Astrocyte of the hippocampus (primary cell): ENCODE results near the gene PXMP2.
A peak's percentile ranks its signal among the peaks of the same experiment; 100 is the strongest.

Source experiments
- DNase-seq: peaks from one replicate; pipeline ENCODE4 v3.0.0; 2011; ENCODE audit warnings: low read depth, low spot score

PXMP2 gene

DNA sequence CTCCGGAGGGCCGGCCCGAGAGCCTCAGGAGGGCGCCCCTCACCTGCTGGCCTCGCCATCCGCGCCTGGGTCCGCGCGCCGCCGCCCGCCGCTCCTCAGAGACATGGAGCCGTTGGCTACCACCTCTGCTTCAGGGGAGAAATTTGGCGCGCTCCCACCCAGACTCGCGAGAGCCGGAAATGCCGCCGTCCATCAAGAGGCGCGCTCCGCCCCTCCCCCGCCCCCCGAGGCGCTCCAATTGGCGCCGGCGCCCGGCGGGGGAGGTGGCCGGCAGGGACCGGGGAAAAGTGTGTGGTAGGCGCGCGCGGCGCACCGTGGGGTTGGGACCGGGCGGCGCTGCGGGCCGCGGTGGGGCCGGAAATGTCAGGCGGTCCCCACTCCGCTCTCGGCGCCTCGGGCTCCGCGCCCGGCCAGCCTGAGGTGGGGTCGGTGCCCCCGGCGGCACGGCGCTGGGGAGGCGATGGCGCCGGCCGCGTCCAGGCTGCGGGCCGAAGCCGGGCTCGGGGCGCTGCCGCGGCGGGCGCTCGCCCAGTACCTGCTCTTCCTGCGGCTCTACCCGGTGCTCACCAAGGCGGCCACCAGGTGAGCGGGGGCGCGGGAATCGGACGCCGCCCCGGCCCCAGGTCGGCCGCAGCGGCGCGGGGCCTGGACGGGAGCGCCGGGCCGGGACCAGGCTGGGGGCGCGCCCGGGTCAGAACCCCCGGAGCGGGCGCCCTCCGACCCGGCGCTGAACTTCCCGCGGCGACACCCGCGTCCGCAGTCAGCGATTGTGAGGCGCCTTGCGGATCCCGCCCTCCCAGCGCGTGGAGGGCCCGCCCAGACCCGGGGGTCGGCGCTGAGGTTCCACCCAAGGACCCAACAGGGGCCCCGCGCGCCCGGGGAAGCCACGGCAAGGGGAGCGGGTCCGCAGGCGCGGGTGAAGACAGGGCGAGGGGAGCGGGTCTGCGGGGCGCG is at the start of gene PXMP2, which contains the start of gene POLE:
PXMP2 (plus strand) TSS at position 377 of the 954 bp plus-strand sequence; CDS start at position 461, 84 bp downstream.
POLE (minus strand) TSS at position 132 of the 954 bp plus-strand sequence; CDS start at position 105, 27 bp downstream.
- DNase-seq = peak; percentile 99

- DNase-seq = no peak
Observed at GRCh38 chr12:132637811-132638210, 49.6 kb upstream of the PXMP2 start.

DNA sequence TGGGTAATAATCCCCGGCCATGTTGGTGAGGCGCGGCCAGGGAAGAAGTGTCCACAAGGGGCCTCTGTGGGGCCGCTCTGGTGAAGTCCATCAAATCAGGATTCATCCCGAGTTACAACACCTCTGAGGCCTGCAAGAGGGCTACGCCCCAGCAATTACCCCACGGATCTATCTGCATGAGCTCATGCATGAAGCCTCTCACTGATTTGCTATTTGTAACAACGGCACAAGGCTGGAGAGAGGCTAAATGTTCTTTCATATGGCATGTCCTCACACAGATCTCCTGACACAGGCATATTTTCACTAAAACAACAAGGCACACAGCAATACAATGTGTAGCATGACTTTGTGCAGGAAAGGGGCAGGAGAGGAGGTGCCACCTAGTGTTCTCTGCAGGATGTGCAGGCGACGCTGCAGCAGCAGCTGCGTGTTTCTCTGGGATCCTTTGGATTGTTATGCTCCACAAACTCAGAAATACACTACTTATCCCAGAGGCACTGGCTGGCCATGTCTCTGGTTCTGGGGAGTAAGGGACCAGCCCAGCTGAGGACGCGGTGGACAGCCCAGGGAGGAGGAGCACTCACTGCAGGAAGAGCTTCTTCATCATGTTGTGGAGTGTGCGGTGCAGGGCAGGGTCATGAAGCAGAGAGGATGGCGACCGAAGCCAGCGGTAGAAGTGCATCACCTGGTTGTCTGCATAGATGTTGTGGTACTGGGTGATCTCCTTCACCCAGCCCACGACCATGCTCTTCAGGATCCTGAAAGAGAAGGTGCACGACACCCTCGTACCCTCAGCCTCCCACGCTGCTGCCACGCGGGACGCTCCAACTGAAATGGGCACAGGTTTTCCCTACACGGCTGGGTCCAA is 48.6 kb upstream of the PXMP2 start:
- DNase-seq = peak; percentile 69

DNA sequence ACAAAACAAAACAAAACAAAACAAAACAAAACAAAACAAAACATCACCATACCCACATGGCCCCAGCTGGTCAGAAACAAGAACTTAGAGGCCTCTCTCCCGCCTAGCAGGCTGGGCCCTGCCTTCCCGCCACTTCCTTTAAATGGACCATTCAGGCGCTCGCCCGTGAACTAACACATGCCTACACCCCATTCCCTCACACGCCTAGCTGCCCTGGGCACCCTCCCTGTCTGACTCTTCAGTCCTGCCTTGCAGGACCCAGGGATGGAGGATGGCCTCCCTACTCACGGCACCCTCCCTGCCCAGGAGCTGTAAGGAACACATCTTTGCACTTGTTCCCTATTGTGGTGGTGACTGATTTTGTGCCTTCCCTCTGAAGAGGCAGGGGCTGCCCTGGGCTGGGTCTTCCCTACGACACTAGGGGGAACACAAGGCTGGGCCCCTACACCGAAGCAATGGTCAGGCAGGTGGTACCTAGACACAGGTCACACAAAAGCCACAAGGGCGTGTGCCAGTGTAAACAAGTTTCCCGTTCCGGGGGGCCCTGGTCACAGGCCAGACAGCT is 47.3 kb upstream of the PXMP2 start:
- DNase-seq = no peak

- no peak for DNase-seq
Observed at GRCh38 chr12:132640936-132641335, 46.5 kb upstream of the PXMP2 start.

- DNase-seq = no peak
Observed at GRCh38 chr12:132641811-132642650, 45.4 kb upstream of the PXMP2 start.

DNA sequence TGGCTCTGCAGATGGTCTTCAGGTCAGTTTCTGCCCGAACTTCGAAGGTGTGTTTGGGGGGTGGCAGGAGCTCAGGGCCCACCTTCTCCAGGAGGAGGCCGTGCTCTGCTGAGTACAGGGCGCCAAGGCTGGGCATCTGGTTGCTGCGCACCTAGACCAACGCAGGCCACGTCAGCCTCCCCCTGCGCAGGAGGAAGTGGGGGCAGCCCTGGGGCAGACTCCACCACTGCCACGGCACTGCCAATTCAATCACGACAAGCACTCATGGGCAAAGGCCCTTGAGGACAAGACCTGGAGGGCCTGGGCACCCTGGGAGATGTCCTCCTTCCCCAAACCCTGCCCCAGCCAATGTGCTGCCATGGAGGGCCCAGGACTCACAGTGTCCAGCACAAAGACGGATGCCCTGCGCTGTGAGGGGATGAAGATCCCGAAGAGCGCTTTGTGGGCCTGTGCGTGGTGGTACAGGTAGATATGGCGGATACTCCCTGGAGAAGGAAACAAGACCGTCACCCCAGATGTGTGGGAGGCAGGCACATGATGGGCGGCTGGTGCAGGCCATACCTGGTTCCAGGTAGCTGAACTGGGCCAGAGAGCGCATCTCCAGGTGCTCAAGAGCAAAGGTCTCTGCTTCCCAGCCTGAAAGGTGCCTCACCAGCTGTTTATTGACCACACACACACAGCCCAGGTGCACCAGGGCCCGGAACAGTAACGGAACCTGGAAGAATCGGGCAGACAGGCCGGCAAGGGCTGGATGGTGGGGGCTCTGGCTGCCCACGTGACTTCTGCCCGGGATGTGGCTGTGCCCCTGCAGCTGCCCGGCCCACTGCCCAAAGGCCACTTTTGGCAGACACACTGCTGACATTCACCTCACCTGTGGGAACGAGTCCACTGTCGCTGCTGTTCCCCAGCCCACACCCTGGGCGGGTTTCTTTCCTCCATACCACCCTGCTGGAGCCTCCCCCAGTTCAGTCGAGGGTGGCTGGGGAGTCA is 44.2 kb upstream of the PXMP2 start:
- DNase-seq = no peak

DNA sequence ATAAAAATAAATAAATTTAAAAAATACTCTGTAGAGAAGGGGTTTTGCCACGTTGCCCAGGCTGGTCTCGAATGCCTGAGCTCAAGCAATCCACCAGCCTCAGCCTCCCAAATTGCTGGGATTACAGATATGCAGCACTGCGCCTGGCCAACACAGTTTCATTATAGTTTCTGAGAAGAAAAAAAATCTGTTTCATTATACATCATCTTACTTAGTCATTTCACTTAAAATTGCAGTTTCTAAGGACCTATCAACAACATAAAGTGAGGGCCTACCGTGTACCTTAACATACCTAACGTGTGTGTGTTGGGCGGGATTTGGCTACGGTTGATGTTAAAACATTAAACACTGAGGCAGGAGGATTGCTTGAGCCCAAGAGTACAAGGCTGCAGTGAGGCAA is 40.5 kb upstream of the PXMP2 start:
- no peak for DNase-seq

- DNase-seq = no peak
Observed at GRCh38 chr12:132647858-132648257, 39.5 kb upstream of the PXMP2 start.

DNA sequence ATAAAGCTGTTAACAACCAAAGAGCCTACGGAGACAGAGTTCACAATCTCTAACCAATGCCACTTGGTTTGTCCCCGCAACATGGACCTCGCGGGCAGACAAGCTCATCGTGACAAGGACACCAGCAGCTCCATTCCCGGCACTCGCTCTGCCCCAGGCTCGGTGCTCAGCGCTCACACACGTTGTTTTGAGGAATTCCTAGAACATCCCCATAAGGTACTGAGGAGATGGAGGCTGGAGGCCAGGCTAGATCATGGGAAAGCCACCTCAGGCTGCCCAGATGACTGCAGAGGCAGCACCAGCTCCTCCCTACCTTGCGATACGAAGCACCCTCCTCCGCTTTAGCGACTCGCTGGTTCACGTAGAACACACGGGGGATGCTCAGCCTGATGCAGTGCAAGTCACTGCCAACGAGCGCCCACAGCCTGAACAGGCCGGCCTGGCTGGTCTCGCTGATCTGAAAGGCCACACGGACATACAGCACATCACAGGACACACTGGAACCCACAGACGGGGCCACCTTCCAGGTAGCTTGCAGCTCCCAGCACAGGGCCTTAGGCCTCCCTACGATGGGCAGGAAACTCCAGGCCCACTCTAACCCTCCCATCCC is 38.7 kb upstream of the PXMP2 start:
- DNase-seq = no peak

DNA sequence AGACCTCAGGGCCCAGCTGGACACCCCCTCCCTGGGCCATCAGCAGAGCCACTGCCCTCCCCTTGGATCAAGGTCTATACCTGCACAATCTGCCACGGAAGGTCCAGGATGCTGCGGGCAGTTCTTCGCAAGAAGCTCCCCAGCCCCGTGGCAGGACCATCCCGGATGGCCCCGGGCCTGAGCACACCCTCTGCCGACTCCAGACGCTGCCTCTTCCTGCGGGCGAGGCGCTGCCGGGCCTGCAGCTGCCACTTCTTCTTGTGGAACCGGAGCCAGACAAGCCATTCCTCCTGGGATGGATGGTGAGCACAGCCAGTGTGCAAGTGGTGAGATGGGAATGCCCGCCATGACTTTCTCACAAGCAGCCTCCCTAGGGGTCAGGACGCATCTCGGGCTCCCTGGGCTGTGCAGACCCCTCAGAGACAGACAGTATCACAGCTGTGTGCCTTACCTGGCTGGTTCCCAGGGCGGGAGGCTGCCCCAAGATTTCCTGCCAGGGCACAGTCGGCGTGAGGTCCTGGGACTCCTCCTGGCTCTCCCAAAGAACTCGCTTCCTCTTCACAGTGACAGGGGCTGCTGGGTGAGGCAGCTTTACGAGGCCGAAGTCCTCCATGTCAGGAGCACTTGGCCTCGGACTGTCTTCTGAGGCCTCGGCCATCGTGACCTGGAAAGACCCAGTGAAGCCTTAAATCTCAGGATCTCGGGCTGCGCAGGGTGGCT is 38.0 kb upstream of the PXMP2 start:
- no peak for DNase-seq

DNA sequence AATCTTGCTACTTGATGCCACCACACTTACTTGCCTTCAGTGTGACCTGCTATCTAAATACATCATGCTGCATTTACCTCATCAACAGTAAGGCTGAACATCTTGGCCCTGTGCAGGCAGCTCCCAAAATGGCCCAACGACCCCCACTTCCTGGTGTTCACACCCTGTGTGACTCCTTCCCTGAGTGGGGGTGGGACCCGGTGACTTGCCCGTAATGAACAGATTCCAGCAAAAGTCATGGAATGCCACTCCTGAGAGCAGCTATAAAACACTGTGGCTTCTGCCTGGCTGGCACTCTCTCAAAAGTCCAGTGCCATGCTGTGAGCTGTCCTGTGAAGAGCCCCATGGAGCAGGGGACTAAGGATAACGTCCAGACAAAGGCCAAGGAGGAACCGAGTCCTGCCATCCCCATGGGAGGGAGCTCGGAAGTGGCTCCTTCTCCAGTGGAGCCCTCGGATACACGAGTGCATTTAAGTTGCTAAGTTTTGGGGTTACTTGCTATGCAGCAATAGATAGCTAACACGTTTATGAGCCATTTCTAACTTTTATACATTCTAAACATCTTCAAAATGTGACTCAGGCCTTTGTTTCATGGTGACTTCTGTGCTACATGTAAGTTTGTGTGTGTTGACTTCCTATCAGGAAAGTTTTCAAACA is 35.8 kb upstream of the PXMP2 start:
- no peak for DNase-seq

DNA sequence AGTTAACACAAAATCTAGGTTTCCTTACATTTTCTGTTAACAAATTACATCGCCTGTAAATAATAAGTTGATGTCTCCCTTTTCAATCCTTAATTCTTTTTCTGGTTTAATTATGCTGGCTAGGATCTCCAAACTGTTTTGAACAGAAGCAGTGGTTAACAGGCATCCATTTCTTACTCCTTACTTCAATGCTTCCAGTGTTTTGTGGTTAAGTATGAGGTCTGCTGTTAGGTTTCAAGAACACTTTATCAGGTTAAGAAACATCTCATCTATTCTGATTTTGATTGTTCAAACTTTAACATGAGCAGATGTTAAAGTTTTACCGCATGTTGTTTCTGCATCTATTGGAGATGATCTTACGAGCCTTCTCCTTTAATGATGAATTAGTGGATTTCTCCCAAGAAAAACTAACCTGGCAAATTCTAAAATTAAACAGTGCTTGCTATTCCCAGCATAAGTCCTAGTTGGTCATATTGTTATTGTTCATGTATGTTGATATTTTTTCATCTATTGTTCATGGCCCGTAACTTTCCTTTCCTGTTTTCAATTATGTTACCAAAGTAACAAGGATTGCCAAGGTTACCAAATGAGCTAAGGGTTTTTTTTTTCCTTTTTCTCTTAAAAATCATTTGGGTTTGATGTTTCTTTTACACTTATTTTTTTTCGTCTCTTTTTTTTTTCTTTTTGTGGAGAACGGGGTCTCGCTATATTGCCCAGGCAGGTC is 33.7 kb upstream of the PXMP2 start:
- DNase-seq = peak; percentile 56

- no peak for DNase-seq
Observed at GRCh38 chr12:132657004-132657727, 30.2 kb upstream of the PXMP2 start.

- DNase-seq = no peak
Observed at GRCh38 chr12:132658149-132658894, 29.1 kb upstream of the PXMP2 start.

DNA sequence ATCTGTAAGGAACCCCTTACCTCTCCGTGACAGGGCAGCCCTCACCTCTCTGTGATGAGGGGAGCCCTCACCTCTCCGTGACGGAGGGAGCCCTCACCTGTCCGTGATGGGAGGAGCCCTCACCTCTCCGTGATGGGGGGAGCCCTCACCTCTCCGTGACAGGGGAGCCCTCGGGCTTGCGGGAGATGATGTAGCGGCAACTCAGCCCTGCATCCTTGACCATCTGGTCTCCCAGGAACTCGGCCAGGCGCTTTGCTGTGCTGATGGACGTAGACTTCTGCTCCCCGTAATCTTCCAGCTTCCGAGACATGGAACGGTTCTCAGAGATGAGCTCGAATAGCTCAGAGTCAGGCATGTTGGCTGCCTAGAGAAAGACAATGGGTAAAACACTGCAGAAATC is 28.2 kb upstream of the PXMP2 start:
- DNase-seq = no peak
